GM18907 (cell line): ENCODE measurements around the gene PDE4D.
A peak's percentile ranks its signal among the peaks of the same experiment; 100 is the strongest.

ENCODE experiments used
- ATAC-seq: cut with Tn5 transposase; IDR thresholded peaks from one replicate; pipeline ENCODE4 v1.9.1; 2021; ENCODE audit warnings: mild to moderate bottlenecking, moderate library complexity; ENCODE audit not compliant: unreplicated experiment

PDE4D gene

DNA sequence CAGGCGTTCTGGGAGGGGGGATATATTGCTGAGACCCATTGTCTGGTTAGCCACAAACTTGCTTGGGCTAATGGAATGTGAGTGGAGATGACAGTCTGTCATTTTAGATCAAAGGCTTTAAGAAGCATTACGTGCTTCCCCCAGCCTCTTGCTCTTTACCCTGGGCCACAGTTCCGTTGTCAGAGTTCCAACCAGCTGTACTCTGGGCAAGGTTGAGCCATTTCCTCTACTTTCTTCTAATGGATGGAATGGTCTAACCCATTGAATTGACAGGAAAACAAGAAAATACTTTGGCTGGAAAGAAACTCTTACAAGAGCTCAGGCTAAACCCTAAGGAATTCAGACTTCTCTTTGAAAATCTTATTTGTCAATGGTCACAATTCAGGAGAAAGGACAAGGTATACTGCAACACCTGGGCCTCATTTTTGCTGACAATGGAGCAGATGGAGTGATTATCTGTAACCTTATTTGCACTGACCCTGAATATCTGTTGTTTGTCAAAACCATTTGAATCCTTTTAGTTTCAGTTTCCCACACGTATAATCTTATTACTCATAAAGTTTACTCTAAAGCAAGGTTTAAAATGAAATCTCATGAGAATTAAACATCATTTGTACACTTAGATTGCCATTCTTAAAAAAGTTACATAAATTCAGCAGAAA is 231.4 kb downstream of the PDE4D start:
- peak; percentile 63 for ATAC-seq

- no peak for ATAC-seq
These were observed 232.2 kb downstream of the PDE4D start for GRCh38 chr5:59661311-59661710.

- ATAC-seq: peak; percentile 49
These were observed 232.8 kb downstream of the PDE4D start for GRCh38 chr5:59660737-59661136.

DNA sequence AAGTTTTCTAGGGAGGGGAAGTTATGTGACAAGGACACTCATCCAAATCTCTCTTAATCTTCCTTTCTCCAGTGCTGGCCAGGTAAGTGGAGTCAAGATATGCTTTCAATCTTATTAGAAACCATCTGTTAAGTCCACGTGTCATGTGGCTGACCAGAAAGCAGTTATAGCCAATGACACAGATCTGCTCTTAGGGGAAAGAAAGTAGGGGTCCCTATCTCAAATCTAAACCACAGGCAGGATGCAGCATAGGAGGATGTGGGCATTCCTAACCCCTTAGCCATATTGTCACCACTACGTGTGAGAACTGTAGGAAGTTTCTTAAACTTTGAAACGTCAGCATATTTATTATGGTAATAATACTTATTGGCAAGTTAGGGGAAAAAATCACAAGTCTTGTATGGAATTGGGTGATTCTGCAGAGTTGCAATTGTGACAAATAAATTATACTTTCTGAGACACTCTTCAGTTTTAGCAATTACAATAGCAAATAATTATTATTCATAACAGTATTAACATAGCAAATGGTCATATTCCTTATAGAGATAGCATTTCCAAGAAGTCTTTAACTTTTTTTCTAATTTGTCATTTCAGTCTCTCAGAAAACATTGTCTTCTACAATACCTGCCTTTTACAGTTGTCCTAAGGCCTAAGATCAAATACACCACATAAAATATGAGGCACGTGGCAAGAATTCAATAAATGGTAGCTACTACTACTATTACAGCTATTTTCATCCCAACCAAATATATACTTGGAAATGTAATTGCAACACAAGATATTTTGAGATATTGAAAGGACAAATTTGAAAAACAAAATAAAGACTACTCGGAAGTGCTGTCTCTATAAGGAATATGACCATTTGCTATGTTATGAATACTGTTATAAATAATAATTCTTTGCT is 236.9 kb downstream of the PDE4D start:
- ATAC-seq: no peak

- ATAC-seq: no peak
These were observed 237.7 kb downstream of the PDE4D start for GRCh38 chr5:59655693-59656309.

DNA sequence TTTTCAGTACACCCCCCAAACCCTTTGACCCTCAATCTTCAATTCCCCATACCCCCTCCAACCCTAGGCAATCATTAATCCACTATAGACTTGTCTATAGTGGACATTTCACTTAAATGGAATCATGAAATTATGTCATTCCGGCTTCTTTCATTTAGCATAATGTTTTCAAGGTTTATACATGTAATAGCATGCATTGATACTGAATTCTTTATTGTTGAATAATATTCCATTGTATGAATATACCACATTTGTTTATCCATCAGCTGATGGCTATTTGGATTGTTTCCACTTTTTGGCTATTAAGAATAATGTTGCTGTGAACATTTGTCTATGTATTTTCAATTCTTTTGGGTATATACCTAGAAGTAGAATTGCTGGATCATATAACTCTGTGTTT is 238.8 kb downstream of the PDE4D start:
- no peak for ATAC-seq

GRCh38 chr5:59652449-59652848 is 241.1 kb downstream of the PDE4D start:
- no peak for ATAC-seq

- ATAC-seq: no peak
These were observed 244.3 kb downstream of the PDE4D start for GRCh38 chr5:59648949-59649921.

DNA sequence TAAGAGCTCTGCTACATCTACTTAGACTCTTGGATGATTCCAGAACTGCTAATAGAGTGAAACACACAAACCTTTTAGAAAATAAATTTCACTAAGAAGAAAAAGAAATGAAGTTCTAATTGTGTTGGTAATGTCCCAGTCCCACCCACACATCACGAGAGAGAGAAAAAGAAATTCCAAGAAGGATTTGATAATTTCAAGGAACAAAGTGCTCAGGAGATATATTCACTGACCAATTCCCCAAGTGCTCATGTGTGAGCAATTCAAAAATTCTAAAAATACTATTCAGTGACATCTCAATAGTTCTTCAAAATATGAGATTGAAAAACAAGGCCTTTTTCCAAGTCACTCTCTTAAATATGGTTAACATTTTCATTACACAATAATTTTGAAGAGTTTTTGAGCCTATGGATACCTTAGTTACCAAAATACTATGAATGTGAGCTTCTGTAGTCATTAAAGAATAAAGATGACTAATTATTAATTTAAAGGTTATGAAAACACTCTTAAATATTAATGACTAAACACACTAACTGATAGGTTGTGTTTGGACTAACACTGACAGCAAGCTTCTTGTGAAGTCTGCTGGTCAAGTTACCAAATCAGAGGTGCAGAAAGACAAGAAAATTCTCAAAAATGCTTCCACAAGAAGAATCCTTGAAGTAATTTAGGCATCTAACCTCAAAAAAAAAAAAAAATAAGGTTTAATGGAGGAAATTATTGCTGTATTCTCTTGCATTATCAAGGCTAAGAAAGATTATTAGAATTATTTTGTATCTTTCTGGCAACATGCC is 245.3 kb downstream of the PDE4D start:
- no peak for ATAC-seq

- ATAC-seq: peak; percentile 70
These were observed 248.1 kb downstream of the PDE4D start for GRCh38 chr5:59645380-59645779.

DNA sequence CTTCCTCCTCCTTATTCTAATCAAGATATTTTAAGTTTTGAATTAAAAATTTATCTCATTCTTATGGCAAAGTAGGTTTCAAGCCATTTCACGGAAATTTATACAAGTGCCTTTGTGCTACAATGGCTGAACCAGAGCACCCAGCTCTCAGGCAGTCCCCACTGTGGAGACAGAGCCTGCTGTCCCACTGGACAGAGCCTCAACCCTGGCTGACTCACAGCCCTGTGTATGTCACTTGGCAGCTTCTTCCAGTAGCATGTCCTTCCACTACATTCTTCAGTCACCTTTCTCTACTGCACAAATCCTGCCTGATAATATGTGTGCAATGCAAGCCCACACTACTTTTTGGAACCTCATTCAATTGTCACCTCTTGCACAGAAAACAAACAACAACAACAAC is 253.1 kb downstream of the PDE4D start:
- ATAC-seq: no peak

GRCh38 chr5:59637884-59638580 is 255.5 kb downstream of the PDE4D start:
- ATAC-seq: no peak

- ATAC-seq: no peak
These were observed 264.0 kb downstream of the PDE4D start for GRCh38 chr5:59629561-59629960.

GRCh38 chr5:59628062-59628828 is 265.3 kb downstream of the PDE4D start:
- ATAC-seq: no peak

- ATAC-seq: no peak
These were observed 268.6 kb downstream of the PDE4D start for GRCh38 chr5:59624898-59625297.

DNA sequence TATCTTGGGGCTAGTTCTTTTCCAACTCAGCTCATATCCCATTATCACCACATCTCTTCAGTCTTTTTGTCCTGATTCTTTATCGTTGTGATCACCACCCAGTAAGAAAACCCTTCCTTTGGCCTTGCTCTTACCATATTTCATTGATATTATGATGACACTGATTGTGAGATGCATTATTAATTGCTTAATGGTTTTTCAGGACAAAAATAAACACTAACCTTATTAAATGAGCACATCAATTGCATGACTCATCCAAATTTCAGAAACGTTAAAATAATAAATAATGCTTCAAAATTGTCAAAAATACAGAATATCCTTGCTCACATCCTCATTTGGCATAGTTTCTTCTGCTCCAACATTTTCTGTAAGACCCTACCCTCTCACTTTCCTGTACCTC is 270.7 kb downstream of the PDE4D start:
- ATAC-seq: no peak

DNA sequence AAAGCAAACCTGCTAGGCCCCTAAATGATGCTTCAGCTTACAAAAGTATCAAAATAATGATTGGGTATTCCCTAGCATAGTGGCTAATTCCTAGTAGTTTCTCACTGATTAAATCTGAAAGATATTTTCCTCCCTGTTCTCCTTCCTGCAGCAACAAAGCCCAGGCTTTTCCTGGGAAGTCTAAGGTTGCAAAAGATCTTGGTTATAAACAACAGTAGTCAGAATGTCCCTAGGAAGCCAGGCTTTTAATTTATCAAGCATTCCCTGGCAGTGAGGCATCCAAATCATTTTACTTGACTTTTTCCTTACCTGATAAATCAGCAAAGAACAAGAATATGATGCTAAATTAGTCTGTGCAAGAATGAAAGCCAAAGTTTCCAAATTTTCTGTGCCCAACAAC is 272.0 kb downstream of the PDE4D start:
- ATAC-seq: no peak

DNA sequence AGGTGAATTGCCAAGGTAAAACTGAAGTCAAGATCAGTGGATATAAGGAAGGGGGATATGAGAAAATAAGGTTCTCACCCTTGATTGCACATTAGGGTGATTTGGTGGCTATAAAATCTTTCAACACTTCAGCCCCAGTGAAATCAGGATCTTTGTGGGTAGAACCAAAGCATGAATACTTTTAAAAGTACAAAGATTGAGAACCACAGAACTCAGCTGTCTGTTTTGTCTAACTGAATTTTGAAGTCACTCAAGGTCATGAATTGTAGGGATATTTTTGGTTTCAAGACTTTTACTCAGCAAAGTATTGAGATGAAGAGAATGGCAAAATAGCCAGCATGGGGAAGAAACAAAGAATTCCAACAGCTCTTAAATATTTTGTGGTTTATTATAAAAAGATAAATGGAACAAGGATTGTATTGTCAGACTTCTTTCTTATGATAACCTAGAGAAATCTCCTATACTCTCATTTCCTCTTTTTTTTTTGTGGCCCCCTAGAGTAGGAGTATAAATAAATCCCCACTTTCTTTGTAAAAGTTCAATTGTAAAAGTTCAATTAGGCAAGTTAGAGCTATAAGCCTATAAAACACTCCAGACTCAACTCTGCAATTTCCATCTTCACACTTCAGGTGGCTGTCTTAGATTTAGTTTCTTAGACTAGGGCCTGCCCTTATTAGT is 272.9 kb downstream of the PDE4D start:
- peak; percentile 57 for ATAC-seq
